Progenitor cell of endocrine pancreas (in vitro differentiated cells): ENCODE data around the gene GMDS. TPM values are rescaled to one million over a fixed set of nuclear protein-coding genes. Genes with fewer than 3 reads are reported as not detected.
A peak's percentile ranks its signal among the peaks of the same experiment; 100 is the strongest.

ENCODE experiments used
- DNase-seq: peaks from one replicate; pipeline ENCODE4 v3.0.0; 2021; ENCODE audit warnings: low spot score; ENCODE audit not compliant: unreplicated experiment
- H3K27ac Mint-ChIP-seq: 2 replicates; pipeline ENCODE4 v1.8.0; 2021; ENCODE audit warnings: mild to moderate bottlenecking, moderate library complexity, mixed read lengths
- H3K27me3 Mint-ChIP-seq: 2 replicates; pipeline ENCODE4 v1.8.0; 2021; ENCODE audit warnings: mixed read lengths
- H3K36me3 Mint-ChIP-seq: 2 replicates; pipeline ENCODE4 v1.8.0; 2022; ENCODE audit warnings: mixed read lengths; ENCODE audit not compliant: insufficient read depth
- H3K4me1 Mint-ChIP-seq: 2 replicates; pipeline ENCODE4 v1.8.0; 2021; ENCODE audit warnings: low read depth, mixed read lengths
- H3K4me3 Mint-ChIP-seq: 2 replicates; pipeline ENCODE4 v1.8.0; 2021; ENCODE audit warnings: low read depth, mild to moderate bottlenecking, moderate library complexity, mixed read lengths
- H3K9me3 Mint-ChIP-seq: 2 replicates; pipeline ENCODE4 v1.8.0; 2021; ENCODE audit warnings: low read depth, mixed read lengths
- total RNA-seq: library from RNA; stranded (reverse); gene quantifications from 2 replicates; pipeline ENCODE4 v1.2.1, GENCODE V29; 2021
- TF ChIP-seq, protein P1 (sequence below): fragments of 200-600 bp; sonication (generic); IDR thresholded peaks from one replicate; pipeline ENCODE4 v1.5.0; 2021; ENCODE audit warnings: antibody characterized with exemption, mild to moderate bottlenecking; ENCODE audit not compliant: unreplicated experiment

GMDS gene
- total RNA-seq, 1 donor from 2014 or later: 17.2 TPM

DNA sequence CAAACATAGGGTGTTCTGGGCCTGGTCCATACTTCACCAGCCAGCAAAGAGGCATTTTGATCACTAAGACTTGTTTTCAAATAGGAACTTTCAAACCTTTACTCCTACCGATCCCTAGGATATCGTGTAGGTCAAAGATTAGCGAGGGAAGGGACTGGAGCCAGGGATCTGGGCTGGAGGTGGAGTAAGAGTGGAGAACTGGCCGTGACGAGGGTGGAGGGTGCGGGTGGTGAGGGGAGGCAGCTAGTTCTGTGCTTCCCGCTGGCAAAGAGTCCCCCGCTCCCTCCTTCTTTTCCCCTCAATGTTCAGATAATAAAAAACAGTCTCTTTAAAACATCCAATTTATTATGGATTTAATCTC is 446.5 kb downstream of the GMDS start:
- H3K4me1 Mint-ChIP-seq: peaks cover 24% of the 10 kb centered on the region
- no peak for DNase-seq
- no peaks in the 10 kb centered on the region for H3K36me3 Mint-ChIP-seq
- peak overlapping the region; percentile 73 for H3K27ac Mint-ChIP-seq
- TF ChIP-seq, protein P1, sequence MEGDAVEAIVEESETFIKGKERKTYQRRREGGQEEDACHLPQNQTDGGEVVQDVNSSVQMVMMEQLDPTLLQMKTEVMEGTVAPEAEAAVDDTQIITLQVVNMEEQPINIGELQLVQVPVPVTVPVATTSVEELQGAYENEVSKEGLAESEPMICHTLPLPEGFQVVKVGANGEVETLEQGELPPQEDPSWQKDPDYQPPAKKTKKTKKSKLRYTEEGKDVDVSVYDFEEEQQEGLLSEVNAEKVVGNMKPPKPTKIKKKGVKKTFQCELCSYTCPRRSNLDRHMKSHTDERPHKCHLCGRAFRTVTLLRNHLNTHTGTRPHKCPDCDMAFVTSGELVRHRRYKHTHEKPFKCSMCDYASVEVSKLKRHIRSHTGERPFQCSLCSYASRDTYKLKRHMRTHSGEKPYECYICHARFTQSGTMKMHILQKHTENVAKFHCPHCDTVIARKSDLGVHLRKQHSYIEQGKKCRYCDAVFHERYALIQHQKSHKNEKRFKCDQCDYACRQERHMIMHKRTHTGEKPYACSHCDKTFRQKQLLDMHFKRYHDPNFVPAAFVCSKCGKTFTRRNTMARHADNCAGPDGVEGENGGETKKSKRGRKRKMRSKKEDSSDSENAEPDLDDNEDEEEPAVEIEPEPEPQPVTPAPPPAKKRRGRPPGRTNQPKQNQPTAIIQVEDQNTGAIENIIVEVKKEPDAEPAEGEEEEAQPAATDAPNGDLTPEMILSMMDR: no peak
- no peak overlapping the region for H3K4me3 Mint-ChIP-seq
- H3K27me3 Mint-ChIP-seq: peaks cover 3% of the 10 kb centered on the region
- H3K9me3 Mint-ChIP-seq: no peaks in the 10 kb centered on the region

DNA sequence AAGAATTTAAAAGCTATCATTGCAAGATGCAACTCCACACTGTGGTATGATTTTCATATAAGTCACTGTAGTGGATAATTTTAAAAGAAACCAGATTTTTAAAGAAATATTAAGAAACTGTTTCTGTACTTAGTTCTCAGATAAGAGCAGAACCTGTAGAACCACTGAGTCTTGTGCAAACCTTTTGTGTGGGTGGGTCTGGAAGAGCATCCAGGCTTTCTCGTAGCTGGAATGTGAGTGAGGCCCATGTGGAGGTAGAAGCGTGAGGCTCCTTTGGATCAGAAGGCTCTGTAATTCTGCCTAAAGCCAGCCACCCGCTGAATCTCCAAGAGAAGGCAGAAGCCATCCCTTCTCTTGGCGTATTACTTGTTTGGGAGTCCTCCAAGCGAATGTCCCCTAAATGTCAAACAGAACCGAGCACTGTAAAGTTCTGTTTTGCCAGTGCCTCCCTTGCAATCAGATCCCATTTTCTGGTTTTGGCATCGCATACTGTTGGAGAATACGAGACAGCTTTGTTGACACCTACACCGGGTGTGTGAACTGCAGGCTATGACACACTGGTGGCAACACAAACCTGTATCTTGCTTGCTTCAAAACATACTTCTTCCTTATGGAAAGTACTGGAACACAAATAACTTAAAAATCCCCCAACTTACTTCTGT is 447.0 kb downstream of the GMDS start:
- DNase-seq: no peak
- Mint-ChIP-seq H3K4me3 (no peak overlapping the region), H3K9me3 (no peaks in the 10 kb centered on the region), H3K4me1 (peaks cover 20% of the 10 kb centered on the region), H3K27me3 (peaks cover 3% of the 10 kb centered on the region), H3K27ac (no peak overlapping the region), H3K36me3 (no peaks in the 10 kb centered on the region)
- TF ChIP-seq, protein P1: no peak

DNA sequence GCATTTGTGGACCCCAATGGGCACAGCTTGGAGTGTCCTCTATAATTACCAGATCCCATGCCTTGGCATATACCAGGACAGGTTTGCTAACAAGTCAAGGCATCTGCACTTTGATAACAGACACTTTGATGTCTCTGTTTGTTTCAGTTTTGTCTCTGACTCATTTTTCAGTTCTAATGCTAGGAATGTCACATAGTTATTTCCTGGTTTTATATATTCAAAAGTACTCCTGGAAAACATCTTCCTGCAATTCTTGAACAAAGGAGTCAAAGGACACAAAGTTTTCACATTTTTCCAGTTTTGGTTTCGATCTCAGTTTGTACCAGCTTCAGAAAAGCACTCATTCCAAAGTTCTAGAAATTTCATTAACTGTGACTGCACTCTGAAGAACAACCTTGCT is 447.6 kb downstream of the GMDS start:
- H3K4me1 Mint-ChIP-seq: peaks cover 18% of the 10 kb centered on the region
- no peak overlapping the region for H3K27ac Mint-ChIP-seq
- TF ChIP-seq, protein P1: no peak
- no peak overlapping the region for H3K4me3 Mint-ChIP-seq
- DNase-seq: no peak
- H3K9me3 Mint-ChIP-seq: no peaks in the 10 kb centered on the region
- peaks cover 3% of the 10 kb centered on the region for H3K27me3 Mint-ChIP-seq
- H3K36me3 Mint-ChIP-seq: no peaks in the 10 kb centered on the region

DNA sequence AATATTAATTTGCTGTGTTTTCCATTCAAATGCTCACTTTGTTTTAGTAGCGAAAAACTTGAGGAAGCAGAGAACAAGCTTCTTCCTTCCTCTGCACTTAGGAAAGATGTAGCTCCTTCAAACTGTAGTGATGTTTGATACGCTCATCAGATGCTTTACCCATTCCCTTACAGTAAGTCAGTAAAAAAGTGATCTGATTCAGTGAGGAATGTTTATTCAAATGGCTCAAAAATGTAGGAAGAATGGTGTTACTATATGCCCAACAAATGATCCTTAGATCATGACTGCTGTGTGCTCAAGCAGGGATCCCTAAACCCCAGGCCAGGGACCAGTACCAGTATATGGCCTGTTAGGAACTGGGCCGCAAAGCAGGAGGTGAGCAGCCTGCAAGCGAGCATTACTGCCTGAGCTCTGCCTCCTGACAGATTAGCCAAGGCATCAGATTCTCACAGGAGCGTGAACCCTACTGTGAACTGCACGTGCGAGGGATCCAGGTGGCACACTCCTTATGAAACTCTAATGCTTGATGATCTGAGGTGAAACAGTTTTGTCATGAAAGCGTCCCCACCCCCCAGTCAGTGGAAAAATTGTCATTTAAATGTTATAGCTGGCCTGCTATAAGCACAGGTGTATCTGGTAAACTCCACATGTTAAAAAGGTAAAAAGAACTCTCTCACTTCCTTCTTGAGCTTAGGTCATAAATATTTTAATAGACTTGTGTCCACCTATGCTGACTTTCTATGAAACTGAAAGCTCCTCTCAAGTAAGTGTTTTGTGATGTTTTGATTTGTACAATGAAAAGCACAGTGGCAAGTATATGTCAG is 448.5 kb downstream of the GMDS start:
- no peak overlapping the region for H3K27ac Mint-ChIP-seq
- H3K36me3 Mint-ChIP-seq: no peaks in the 10 kb centered on the region
- no peak overlapping the region for H3K4me3 Mint-ChIP-seq
- no peak for DNase-seq
- H3K9me3 Mint-ChIP-seq: no peaks in the 10 kb centered on the region
- H3K4me1 Mint-ChIP-seq: peaks cover 13% of the 10 kb centered on the region
- peaks cover 3% of the 10 kb centered on the region for H3K27me3 Mint-ChIP-seq
- TF ChIP-seq, protein P1: no peak

DNA sequence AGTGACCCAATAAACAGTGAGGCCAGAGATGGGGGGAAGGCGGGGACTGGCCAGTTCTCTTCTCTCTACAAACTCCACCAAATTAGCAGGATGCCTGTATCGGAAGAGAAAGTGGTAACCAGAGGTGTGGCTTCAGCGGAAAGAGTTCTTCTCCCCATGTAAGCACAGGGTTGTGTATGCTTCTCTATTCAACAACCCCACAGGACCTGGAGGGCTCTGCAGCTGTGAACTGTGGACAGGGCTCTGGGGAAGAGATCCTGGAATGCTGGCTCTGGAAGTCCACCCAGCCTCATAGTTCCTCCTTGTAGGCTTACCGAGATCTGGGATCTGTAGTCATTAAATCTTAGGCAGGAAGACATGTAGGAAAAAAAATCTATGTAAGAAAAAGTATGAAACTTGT is 449.5 kb downstream of the GMDS start:
- Mint-ChIP-seq H3K9me3 (no peaks in the 10 kb centered on the region), H3K27ac (no peak overlapping the region), H3K4me3 (no peak overlapping the region), H3K4me1 (peaks cover 3% of the 10 kb centered on the region), H3K36me3 (no peaks in the 10 kb centered on the region), H3K27me3 (peaks cover 3% of the 10 kb centered on the region)
- no peak for DNase-seq
- TF ChIP-seq, protein P1: no peak
